Large intestine (tissue), 12 donors: Measurements from ENCODE around the gene HOXA1. TPM values are rescaled to one million over a fixed set of nuclear protein-coding genes. Genes with fewer than 3 reads are reported as not detected.

Source experiments
- DNase-seq, 2 donors: peaks; one replicate each; pipeline versions ENCODE4 v3.0.0 to v3.0.0-alpha.2; 2013
- H3K27ac ChIP-seq: one replicate; pipeline ENCODE4 v1.5.1; 2013; ENCODE audit warnings: low read length
- H3K27me3 ChIP-seq: 2 replicates; pipeline ENCODE4 v1.6.1; 2013; ENCODE audit warnings: low read length; ENCODE audit not compliant: control insufficient read depth, insufficient read depth
- H3K36me3 ChIP-seq: 2 replicates; pipeline ENCODE4 v1.6.1; 2013; ENCODE audit warnings: low read length; ENCODE audit not compliant: control insufficient read depth, insufficient read depth
- H3K4me1 ChIP-seq: one replicate; pipeline ENCODE4 v1.6.1; 2013; ENCODE audit warnings: low read length; ENCODE audit not compliant: control insufficient read depth, insufficient read depth
- H3K4me3 ChIP-seq: one replicate; pipeline ENCODE4 v1.5.1; 2013; ENCODE audit warnings: low read length
- H3K9me3 ChIP-seq: one replicate; pipeline ENCODE4 v1.6.1; 2013; ENCODE audit warnings: mild to moderate bottlenecking, low read depth, low read length, moderate library complexity; ENCODE audit not compliant: control insufficient read depth
- WGBS: methylation state at CpG from one replicate; pipeline ENCODE4 v1.1.5; 2013; ENCODE audit warnings: low lambda C conversion rate; ENCODE audit not compliant: insufficient coverage; 5-methylcytosine and 5-hydroxymethylcytosine counted together
- long read RNA-seq, 11 donors: transcript quantifications; one replicate each; lab custom pipeline, GENCODE V29; 2026
- polyA plus RNA-seq: library from polyadenylated mRNA; unstranded; fragments of 120-200 nt; gene quantifications from one replicate; pipeline ENCODE4 v1.2.1, GENCODE V29; 2013

HOXA1 gene
- polyA plus RNA-seq, result 1.5 TPM
- long read RNA-seq, donor 1, result 0 reads
- long read RNA-seq, donor 2, result 0 reads
- long read RNA-seq, donor 3, result 0 reads
- long read RNA-seq, donor 4, partial matches to known transcripts, result 0 of 1 reads
- long read RNA-seq, donor 4, other reads (novel, unspliced or antisense), result 0 of 1 reads
- long read RNA-seq, donor 5, result 0 reads
- long read RNA-seq, donor 6, partial matches to known transcripts, result 0 of 16 reads
- long read RNA-seq, donor 6, other reads (novel, unspliced or antisense), result 15 of 16 reads
- long read RNA-seq, donor 7, partial matches to known transcripts, result 0 of 1 reads
- long read RNA-seq, donor 7, other reads (novel, unspliced or antisense), result 0 of 1 reads
- long read RNA-seq, donor 8, result 0 reads
- long read RNA-seq, donor 9, partial matches to known transcripts, result 0 of 2 reads
- long read RNA-seq, donor 9, other reads (novel, unspliced or antisense), result 0 of 2 reads
- long read RNA-seq, donor 10, result 0 reads
- long read RNA-seq, donor 11, result 0 reads

- Histone ChIP-seq H3K36me3 (peaks cover 6% of the 10 kb centered on the region), H3K27me3 (peaks cover 41% of the 10 kb centered on the region), H3K27ac (peak within 1 kb of the TSS; percentile 80), H3K4me3 (peak within 1 kb of the TSS; percentile 88), H3K4me1 (peaks cover 14% of the 10 kb centered on the region), H3K9me3 (peaks cover 2% of the 10 kb centered on the region)
- no CpG with 5 or more reads among the region's 68 CpGs for WGBS
- DNase-seq, result peak; percentile 82 to 86
These were observed at the start of gene HOXA1 for GRCh38 chr7:27095897-27096767. Gene HOXA1, minus strand, starts transcription at chr7:27096000. Its CDS starts 88 bp downstream, at chr7:27095912.

GRCh38 chr7:27145165-27145913 lies 49.5 kb upstream of the HOXA1 start:
- Histone ChIP-seq H3K27ac (peak overlapping the region; percentile 59), H3K4me3 (peak overlapping the region; percentile 38), H3K36me3 (peaks cover 12% of the 10 kb centered on the region), H3K9me3 (peaks cover 17% of the 10 kb centered on the region), H3K27me3 (peaks cover 61% of the 10 kb centered on the region), H3K4me1 (peaks cover 33% of the 10 kb centered on the region)
- 48% methylated on average over 6 of the region's 47 CpGs for WGBS
- DNase-seq, result no peak

GRCh38 chr7:27144781-27145164 lies 49.0 kb upstream of the HOXA1 start:
- H3K27ac ChIP-seq, result peak overlapping the region; percentile 59
- no peak for DNase-seq
- H3K4me3 ChIP-seq, result peak overlapping the region; percentile 38
- H3K4me1 ChIP-seq, result peaks cover 33% of the 10 kb centered on the region
- H3K36me3 ChIP-seq, result peaks cover 12% of the 10 kb centered on the region
- WGBS, result no CpG with 5 or more reads among the region's 31 CpGs
- H3K27me3 ChIP-seq, result peaks cover 56% of the 10 kb centered on the region
- peaks cover 17% of the 10 kb centered on the region for H3K9me3 ChIP-seq

DNA sequence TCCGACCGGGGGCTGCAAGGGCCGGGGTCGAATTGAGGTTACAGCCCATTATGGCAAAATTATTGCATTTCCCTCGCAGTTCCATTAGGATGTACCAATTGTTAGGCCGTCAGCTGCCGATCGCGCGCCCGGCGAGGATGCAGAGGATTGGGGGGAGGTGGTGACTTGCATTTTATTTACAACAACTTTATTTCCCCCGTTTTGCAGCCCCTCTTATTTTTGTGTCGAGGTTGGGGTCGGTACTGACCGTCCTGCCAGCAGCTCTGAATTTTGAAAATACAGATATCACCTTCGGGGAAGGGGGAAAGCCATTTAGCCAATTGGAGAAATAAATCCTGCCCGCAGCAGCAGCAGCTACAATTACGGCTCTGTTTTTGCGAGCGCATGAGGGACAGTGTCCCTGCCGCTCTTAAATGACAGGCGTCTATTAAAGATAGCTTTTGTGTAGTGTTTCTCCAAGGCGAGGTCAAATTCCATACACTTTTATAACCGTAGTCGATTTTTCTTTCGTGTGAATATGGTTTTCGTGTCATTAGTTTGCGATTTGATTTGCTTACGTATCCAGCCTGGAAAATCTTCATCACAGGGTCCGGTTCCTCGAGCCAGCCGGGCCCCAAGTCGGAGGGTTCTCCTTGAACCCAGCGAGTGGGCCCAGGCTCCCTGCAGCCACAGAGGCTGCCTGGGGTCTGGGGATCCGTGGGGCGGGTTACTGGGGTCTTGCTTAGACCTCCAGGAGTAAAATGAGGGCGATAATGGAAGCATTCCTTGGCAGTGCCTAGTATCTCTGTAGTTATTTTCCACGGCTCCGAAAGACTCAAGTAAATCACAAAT lies 48.4 kb upstream of the HOXA1 start:
- DNase-seq, result no peak
- H3K36me3 ChIP-seq, result peaks cover 12% of the 10 kb centered on the region
- peaks cover 33% of the 10 kb centered on the region for H3K4me1 ChIP-seq
- peak overlapping the region; percentile 59 for H3K27ac ChIP-seq
- H3K9me3 ChIP-seq, result peaks cover 17% of the 10 kb centered on the region
- WGBS, result 3% methylated on average over 7 of the region's 40 CpGs
- peak overlapping the region; percentile 38 for H3K4me3 ChIP-seq
- H3K27me3 ChIP-seq, result peaks cover 53% of the 10 kb centered on the region

GRCh38 chr7:27143023-27143949 lies 47.5 kb upstream of the HOXA1 start, which contains the start of gene HOXA5:
Gene HOXA5, minus strand, starts transcription at chr7:27143681. Its CDS starts 74 bp downstream, at chr7:27143607.
- H3K36me3 ChIP-seq, result peaks cover 12% of the 10 kb centered on the region
- H3K4me1 ChIP-seq, result peaks cover 32% of the 10 kb centered on the region
- peaks cover 17% of the 10 kb centered on the region for H3K9me3 ChIP-seq
- H3K4me3 ChIP-seq, result peak within 1 kb of the TSS; percentile 71
- peaks cover 44% of the 10 kb centered on the region for H3K27me3 ChIP-seq
- peak within 1 kb of the TSS; percentile 72 for H3K27ac ChIP-seq
- DNase-seq, result peak; percentile 91 to 92
- WGBS, result no CpG with 5 or more reads among the region's 86 CpGs

DNA sequence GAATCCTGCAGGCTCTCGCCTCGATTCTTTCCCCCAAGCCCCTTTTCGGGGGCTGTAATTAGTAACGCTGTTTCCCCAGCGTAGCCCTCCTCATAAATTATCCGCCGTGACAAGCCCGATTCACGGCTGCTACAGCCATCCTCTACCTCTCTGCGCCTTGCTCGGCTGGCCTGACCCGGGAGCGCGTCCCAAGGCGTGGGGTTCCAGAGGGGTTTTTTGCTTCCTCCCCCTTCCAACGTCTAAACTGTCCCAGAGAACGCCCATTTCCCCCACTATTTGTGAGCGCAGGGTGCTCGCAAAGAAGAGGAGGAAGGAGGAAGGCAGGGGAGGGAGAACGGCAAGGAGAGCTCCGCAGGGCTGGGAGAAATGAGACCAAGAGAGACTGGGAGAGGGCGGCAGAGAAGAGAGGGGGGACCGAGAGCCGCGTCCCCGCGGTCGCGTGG lies 46.8 kb upstream of the HOXA1 start:
- Histone ChIP-seq H3K27me3 (peaks cover 38% of the 10 kb centered on the region), H3K27ac (peak overlapping the region; percentile 72), H3K4me3 (peak overlapping the region; percentile 71), H3K4me1 (peaks cover 28% of the 10 kb centered on the region), H3K36me3 (peaks cover 12% of the 10 kb centered on the region), H3K9me3 (peaks cover 17% of the 10 kb centered on the region)
- no peak for DNase-seq
- WGBS, result no CpG with 5 or more reads among the region's 29 CpGs

- Histone ChIP-seq H3K27me3 (peaks cover 33% of the 10 kb centered on the region), H3K9me3 (peaks cover 15% of the 10 kb centered on the region), H3K4me1 (peaks cover 28% of the 10 kb centered on the region), H3K4me3 (peak overlapping the region; percentile 71), H3K36me3 (peaks cover 12% of the 10 kb centered on the region), H3K27ac (peak overlapping the region; percentile 72)
- no peak for DNase-seq
- WGBS, result no CpG with 5 or more reads among the region's 30 CpGs
These were observed 46.3 kb upstream of the HOXA1 start for GRCh38 chr7:27141923-27142579.

DNA sequence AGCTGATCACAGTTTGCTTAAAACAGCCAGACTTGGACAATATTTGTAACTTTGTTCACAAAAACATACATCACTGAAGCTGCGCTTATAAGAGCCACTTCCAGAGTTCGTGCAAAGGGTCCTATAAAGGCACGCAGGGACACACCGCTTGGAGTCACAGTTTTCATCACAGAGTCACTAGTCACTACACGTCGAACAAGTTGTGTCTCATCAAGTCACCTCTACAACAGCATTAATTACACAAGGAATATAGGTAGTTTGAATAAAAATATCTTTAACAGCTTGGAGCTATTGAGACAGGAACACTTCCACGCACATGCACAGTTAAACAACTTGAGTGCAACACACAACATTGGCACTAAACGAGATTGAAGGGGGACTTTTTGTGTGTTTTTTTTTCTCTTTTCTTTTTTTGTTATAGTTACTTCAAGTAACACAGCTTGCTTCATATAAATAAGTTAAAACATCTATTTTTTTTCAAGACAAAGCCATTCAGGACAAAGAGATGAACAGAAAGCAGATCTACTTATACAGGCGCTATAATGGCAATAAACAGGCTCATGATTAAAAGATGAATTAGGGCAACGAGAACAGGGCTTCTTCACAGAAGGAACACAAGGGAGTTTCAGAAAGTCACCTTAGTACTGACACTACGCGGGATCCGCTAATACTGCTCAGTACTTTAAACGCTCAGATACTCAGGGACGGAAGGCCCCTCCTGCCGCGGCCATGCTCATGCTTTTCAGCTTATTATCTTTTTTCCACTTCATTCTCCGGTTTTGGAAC lies 45.5 kb upstream of the HOXA1 start:
- peaks cover 26% of the 10 kb centered on the region for H3K27me3 ChIP-seq
- H3K36me3 ChIP-seq, result peaks cover 9% of the 10 kb centered on the region
- peaks cover 15% of the 10 kb centered on the region for H3K9me3 ChIP-seq
- 77% methylated on average over 7 of the region's 18 CpGs for WGBS
- H3K27ac ChIP-seq, result peak overlapping the region; percentile 72
- no peak for DNase-seq
- peaks cover 32% of the 10 kb centered on the region for H3K4me1 ChIP-seq
- peak overlapping the region; percentile 71 for H3K4me3 ChIP-seq
